Tibial nerve (tissue), 4 donors: ENCODE results near the gene UQCRQ. TPM values are rescaled to one million over a fixed set of nuclear protein-coding genes. Genes with fewer than 3 reads are reported as not detected.
A peak's percentile ranks its signal among the peaks of the same experiment; 100 is the strongest.

ENCODE experiments used
- DNase-seq, 2 donors: peaks; one replicate each; pipeline ENCODE4 v3.0.0-alpha.2; 2019; ENCODE audit warnings: low spot score in 2 of 2
- H3K27ac ChIP-seq, 4 donors: fragments of 200-600 bp; sonication (generic) in 3 of 4; one replicate each; pipeline ENCODE4 v1.5.1; 2017 to 2019; ENCODE audit warnings: mild to moderate bottlenecking in 1 of 4
- H3K27me3 ChIP-seq, 2 donors: fragments of 200-600 bp; sonication (generic) in 1 of 2; one replicate each; pipeline versions ENCODE4 v1.5.1 to v1.6.0; 2017 to 2019
- H3K36me3 ChIP-seq, 3 donors: fragments of 200-600 bp; sonication (generic); one replicate each; pipeline ENCODE4 v1.5.1; 2018 to 2019
- H3K4me1 ChIP-seq, 4 donors: fragments of 200-600 bp; sonication (generic) in 3 of 4; one replicate each; pipeline ENCODE4 v1.5.1; 2017 to 2019
- H3K4me3 ChIP-seq, 4 donors: fragments of 200-600 bp; sonication (generic) in 3 of 4; one replicate each; pipeline ENCODE4 v1.5.1; 2017 to 2019; ENCODE audit warnings: mild to moderate bottlenecking in 1 of 4, moderate library complexity in 1 of 4
- H3K9me3 ChIP-seq, 4 donors: fragments of 200-600 bp; sonication (generic) in 3 of 4; one replicate each; pipeline ENCODE4 v1.5.1; 2017 to 2019
- EP300 ChIP-seq, 2 donors: sonication (generic); formaldehyde crosslinking; IDR thresholded peaks; one replicate each; pipeline ENCODE4 v1.6.1; 2017; ENCODE audit warnings: antibody characterized with exemption in 2 of 2, mild to moderate bottlenecking in 1 of 2
- POLR2A ChIP-seq, 2 donors: fragments of 450-650 bp; IDR thresholded peaks; one replicate each; pipeline ENCODE4 v1.6.1; 2017; ENCODE audit warnings: antibody characterized with exemption in 2 of 2, mild to moderate bottlenecking in 2 of 2, moderate library complexity in 2 of 2
- WGBS, 2 donors: methylation state at CpG; one replicate each; pipeline ENCODE4 v1.1.5; 2018; 5-methylcytosine and 5-hydroxymethylcytosine counted together
- total RNA-seq, 4 donors: library from RNA; depleted of rRNA; stranded (reverse); fragments of >200 nt; gene quantifications; one replicate each; pipeline ENCODE4 v1.1.0, GENCODE V29; 2016
- TF ChIP-seq, protein P1 (sequence below), 5 experiments: fragments of 200-600 bp in 3 of 5; fragments of 450-650 bp in 2 of 5; sonication (generic) in 3 of 5; IDR thresholded peaks; one replicate each; pipeline ENCODE4 v1.5.1; 2016 to 2019; ENCODE audit warnings: antibody characterized with exemption in 5 of 5, mild to moderate bottlenecking in 3 of 5, moderate library complexity in 2 of 5

Gene UQCRQ
- total RNA-seq, 4 donors from 2014 or later, result 69.8 to 143 (median 118) TPM

DNA sequence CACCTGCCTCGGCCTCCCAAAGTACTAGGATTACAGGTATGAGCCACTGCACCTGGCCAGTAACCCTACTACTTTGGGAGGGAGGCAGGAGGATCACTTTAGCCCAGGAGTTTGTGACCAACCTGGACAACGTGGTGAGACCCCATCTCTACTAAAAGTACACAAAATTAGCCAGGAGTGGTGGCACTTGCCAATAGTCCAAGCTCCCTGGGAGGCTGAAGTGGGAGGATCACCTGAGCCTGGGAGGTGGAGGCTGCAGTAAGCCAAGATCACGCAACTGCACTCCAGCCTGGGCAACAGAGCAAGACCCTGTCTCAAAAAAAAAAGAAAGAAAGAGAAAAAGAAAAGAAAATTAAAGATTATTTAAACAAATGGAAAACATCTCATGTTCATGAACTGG lies 10.4 kb upstream of the UQCRQ start:
- no peak for DNase-seq
- 80 to 90% methylated on average over 3 of the region's 3 CpGs for WGBS, 2 donors
- Histone ChIP-seq H3K36me3 (no peaks in the 10 kb centered on the region), H3K27me3 (no peaks in the 10 kb centered on the region), H3K4me1 (no peaks in the 10 kb centered on the region), H3K27ac (no peak overlapping the region), H3K4me3 (no peak overlapping the region), H3K9me3 (no peaks in the 10 kb centered on the region)
- TF ChIP-seq, protein P1, sequence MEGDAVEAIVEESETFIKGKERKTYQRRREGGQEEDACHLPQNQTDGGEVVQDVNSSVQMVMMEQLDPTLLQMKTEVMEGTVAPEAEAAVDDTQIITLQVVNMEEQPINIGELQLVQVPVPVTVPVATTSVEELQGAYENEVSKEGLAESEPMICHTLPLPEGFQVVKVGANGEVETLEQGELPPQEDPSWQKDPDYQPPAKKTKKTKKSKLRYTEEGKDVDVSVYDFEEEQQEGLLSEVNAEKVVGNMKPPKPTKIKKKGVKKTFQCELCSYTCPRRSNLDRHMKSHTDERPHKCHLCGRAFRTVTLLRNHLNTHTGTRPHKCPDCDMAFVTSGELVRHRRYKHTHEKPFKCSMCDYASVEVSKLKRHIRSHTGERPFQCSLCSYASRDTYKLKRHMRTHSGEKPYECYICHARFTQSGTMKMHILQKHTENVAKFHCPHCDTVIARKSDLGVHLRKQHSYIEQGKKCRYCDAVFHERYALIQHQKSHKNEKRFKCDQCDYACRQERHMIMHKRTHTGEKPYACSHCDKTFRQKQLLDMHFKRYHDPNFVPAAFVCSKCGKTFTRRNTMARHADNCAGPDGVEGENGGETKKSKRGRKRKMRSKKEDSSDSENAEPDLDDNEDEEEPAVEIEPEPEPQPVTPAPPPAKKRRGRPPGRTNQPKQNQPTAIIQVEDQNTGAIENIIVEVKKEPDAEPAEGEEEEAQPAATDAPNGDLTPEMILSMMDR (IDR thresholded peaks at IDR 0.05), result no peak
- TF ChIP-seq EP300 (IDR thresholded peaks at IDR 0.05), result no peak
- TF ChIP-seq POLR2A (IDR thresholded peaks at IDR 0.05), result no peak

DNA sequence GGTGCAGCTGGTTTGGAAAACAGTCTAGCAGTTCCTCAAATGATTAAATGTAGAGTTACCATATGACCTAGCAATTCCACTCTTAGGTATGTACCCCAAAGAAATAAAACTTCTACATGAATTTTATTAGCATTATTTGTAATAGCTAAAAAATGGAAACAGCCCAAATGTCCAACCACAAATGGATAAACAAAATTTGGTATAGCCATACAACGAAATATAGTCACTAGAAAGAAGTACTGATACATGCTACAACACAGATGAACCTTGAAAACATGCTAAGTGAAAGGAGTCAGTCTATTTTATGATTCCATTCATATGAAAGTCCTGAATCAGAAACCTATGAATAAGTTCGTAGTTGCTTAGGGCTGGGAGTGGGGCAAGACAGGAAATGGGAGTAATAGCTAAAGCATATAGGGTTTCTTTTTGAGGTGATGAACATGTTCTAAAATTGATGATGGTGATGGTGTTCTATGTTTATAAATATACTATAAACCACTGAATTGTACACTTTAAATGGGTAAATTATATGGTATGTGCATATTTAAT lies 6.5 kb upstream of the UQCRQ start:
- WGBS, 2 donors, result 74 to 77% methylated on average over 2 of the region's 2 CpGs
- Histone ChIP-seq H3K4me1 (no peaks in the 10 kb centered on the region), H3K27me3 (no peaks in the 10 kb centered on the region), H3K36me3 (no peaks in the 10 kb centered on the region), H3K9me3 (no peaks in the 10 kb centered on the region), H3K4me3 (no peak overlapping the region), H3K27ac (no peak overlapping the region)
- no peak for TF ChIP-seq POLR2A (IDR thresholded peaks at IDR 0.05)
- no peak for DNase-seq

DNA sequence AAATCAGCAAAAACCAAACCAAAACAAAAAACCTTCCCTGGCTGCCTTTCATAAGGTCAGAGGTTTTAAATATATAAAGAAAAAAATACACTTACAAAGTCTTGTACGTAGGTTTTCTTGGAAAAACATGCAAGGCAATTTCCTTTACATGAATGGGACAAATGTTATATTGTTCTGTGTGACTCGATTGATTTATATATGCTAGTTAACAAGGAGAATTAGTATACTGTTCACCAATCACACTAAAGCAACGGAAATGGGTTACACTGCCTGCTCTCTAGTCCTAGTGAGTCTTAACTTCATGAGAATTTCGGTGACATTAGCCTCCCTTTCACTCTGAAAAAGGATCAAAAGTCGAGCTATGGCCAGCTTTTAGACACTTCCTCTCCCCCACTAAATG lies 5.7 kb upstream of the UQCRQ start:
- DNase-seq, result no peak
- H3K27ac ChIP-seq, result no peak overlapping the region
- H3K36me3 ChIP-seq, result no peaks in the 10 kb centered on the region
- 31 to 40% methylated on average over 5 of the region's 5 CpGs for WGBS, 2 donors
- H3K4me3 ChIP-seq, result no peak overlapping the region
- peaks cover 0 to 5% (median 1%) of the 10 kb centered on the region in 4 donors for H3K4me1 ChIP-seq
- TF ChIP-seq, protein P1 (IDR thresholded peaks at IDR 0.05), result no peak
- no peak for TF ChIP-seq EP300 (IDR thresholded peaks at IDR 0.05)
- TF ChIP-seq POLR2A (IDR thresholded peaks at IDR 0.05), result no peak
- no peaks in the 10 kb centered on the region for H3K9me3 ChIP-seq
- no peaks in the 10 kb centered on the region for H3K27me3 ChIP-seq

DNA sequence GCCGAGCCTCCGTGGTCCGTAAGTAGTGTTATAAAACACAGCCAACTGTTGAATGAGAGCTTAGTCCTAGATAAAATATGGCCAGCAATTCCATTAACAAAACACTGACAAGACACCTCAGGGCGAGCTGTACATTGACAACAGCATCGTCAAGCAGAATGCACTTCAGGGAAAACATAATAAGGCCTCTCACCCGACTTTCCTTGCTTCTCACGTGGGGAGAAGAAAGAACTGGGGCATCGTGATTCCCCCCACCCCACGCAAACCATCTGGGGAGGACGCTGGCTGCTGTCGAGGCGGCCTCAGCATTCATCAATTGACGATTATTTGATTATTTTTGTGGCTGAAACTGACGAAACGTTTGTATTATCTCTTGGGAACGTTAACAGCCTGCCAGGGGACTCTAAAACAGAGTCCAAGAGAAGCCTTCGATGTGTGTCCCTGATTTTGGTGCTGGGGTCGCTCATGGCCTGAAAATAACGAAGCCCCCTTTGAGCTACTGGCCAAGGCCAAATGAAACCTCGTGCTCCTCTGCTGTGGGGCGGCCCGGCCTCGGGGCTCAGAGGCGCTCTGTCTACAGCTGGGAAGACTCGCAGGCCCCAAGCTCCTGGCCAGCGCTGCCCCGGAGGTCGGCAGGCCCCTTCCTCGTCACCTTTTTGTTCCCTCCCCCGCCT lies 637 bp upstream of the UQCRQ start:
- Histone ChIP-seq H3K27me3 (no peaks in the 10 kb centered on the region), H3K4me1 (peaks cover 0 to 26% (median 5%) of the 10 kb centered on the region in 4 donors), H3K9me3 (no peaks in the 10 kb centered on the region), H3K4me3 (peak overlapping the region; percentile 62 to 88 (median 86)), H3K36me3 (peaks cover 0 to 32% (median 0%) of the 10 kb centered on the region in 3 donors), H3K27ac (peak overlapping the region; percentile 91 to 96 (median 95))
- no peak for DNase-seq
- WGBS, 2 donors, result 25 to 28% methylated on average over 30 of the region's 30 CpGs
- no peak for TF ChIP-seq POLR2A (IDR thresholded peaks at IDR 0.05)
- TF ChIP-seq, protein P1 (IDR thresholded peaks at IDR 0.05), result no peak
- no peak for TF ChIP-seq EP300 (IDR thresholded peaks at IDR 0.05)

DNA sequence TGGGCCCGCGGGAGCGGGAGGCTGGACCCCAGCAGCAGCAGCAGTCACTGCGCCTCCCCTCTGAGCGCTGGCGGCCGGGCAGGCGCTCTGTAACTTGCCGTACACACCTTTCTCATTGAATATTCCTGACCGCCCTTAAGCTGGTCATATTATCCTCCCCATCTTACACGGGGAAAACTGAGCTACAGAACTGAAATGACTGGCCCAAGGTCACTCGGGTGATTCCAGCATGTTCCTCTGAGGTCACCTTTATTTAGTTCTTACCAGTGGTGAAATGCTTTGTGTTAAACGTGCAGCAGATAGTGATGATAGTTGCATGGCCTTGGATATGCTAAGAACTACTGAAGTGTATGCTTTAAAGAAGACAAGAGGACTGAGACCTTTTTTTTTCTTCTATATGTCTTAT lies 607 bp downstream of the UQCRQ start:
- Histone ChIP-seq H3K4me3 (peak overlapping the region; percentile 62 to 88 (median 86)), H3K27ac (peak overlapping the region; percentile 91 to 96 (median 95)), H3K36me3 (peaks cover 0 to 39% (median 0%) of the 10 kb centered on the region in 3 donors), H3K4me1 (peaks cover 0 to 26% (median 5%) of the 10 kb centered on the region in 4 donors), H3K27me3 (no peaks in the 10 kb centered on the region), H3K9me3 (no peaks in the 10 kb centered on the region)
- no peak for TF ChIP-seq POLR2A (IDR thresholded peaks at IDR 0.05)
- TF ChIP-seq EP300 (IDR thresholded peaks at IDR 0.05), result no peak
- TF ChIP-seq, protein P1 (IDR thresholded peaks at IDR 0.05), result no peak
- WGBS, 2 donors, result 1 to 15% methylated on average over 4 to 13 of the region's 13 CpGs
- no peak for DNase-seq
